A549 (cell line): ENCODE results near the gene UXS1. TPM values are rescaled to one million over a fixed set of nuclear protein-coding genes. Genes with fewer than 3 reads are reported as not detected.
"Not testable (repeated sequence)": the region's sequence is repeated elsewhere in the genome, so short reads cannot be mapped to it uniquely, and the experiment has no call there.

ENCODE experiments used
- ATAC-seq, 2 experiments: fragments of 200-7000 bp in 1 of 2; fragments of >200 bp in 1 of 2; cut with Nextera tagmentation in 1 of 2; cut with Tn5 transposase in 1 of 2; 3 replicates each; pipeline versions ENCODE4 v1.8.0 to v1.9.1; 2018 to 2020; ENCODE audit warnings: mild to moderate bottlenecking in 1 of 2, moderate library complexity in 1 of 2
- CTCF ChIA-PET: fragments of 300-600 bp; sonication (Branson Sonifier 250); formaldehyde crosslinking; extraction: SDS; loops from one replicate; lab custom pipeline; 2021; ENCODE audit warnings: antibody characterized with exemption, inconsistent platforms; lab: Yijun Ruan, JAX
- POLR2A ChIA-PET: fragments of 350-600 bp; formaldehyde crosslinking; extraction: SDS; loops from one replicate; lab custom pipeline; 2021; ENCODE audit warnings: antibody characterized with exemption, inconsistent platforms; lab: Yijun Ruan, JAX
- DNase-seq, 2 experiments: peaks; one replicate each; pipeline versions ENCODE4 v3.0.0 to v3.0.0-alpha.2; 2011 to 2016; ENCODE audit warnings: low read depth in 1 of 2, low spot score in 1 of 2
- FAIRE-seq: peaks from 2 replicates; lab custom pipeline; 2011; peaks lifted over from hg19 to GRCh38; lab: Jason Lieb, UNC
- H3K27ac ChIP-seq, 2 experiments: fragments of >200 bp; sonication (Bioruptor Twin); formaldehyde crosslinking; 3 replicates each; pipeline ENCODE4 v1.5.1; 2016 to 2017
- H3K4me1 ChIP-seq: fragments of >200 bp; sonication (Bioruptor Twin); formaldehyde crosslinking; 3 replicates; pipeline ENCODE4 v1.6.1; 2016
- H3K4me2 ChIP-seq: fragments of >200 bp; sonication (Bioruptor Twin); formaldehyde crosslinking; 3 replicates; pipeline ENCODE4 v1.6.1; 2016
- H3K4me3 ChIP-seq: fragments of >200 bp; sonication (Bioruptor Twin); formaldehyde crosslinking; 3 replicates; pipeline ENCODE4 v1.5.1; 2016
- H3K9me3 ChIP-seq: fragments of >200 bp; sonication (Bioruptor Twin); formaldehyde crosslinking; 3 replicates; pipeline ENCODE4 v1.6.1; 2016
- BHLHE40 ChIP-seq: IDR thresholded peaks from 2 replicates; pipeline ENCODE4 v1.6.1; 2012; ENCODE audit warnings: low read depth, low read length, inconsistent platforms
- CEBPB ChIP-seq, 2 experiments: fragments of >200 bp in 1 of 2; sonication (Bioruptor Twin) in 1 of 2; formaldehyde crosslinking in 1 of 2; IDR thresholded peaks; 2 replicates each; pipeline ENCODE4 v1.6.1; 2012 to 2016
- CHD2 ChIP-seq: fragments of 150-350 bp; IDR thresholded peaks from 2 replicates; pipeline ENCODE4 v1.6.1; 2014; ENCODE audit warnings: low read length; ENCODE audit not compliant: partially characterized antibody
- EHF ChIP-seq: fragments of 250-450 bp; sonication (Bioruptor Pico); IDR thresholded peaks from 2 replicates; pipeline ENCODE4 v1.5.0; 2020; ENCODE audit warnings: mild to moderate bottlenecking
- EP300 ChIP-seq, 2 experiments: fragments of >200 bp; sonication (Bioruptor Twin); formaldehyde crosslinking; IDR thresholded peaks; 2 replicates in 1 of 2; 3 replicates in 1 of 2; pipeline ENCODE4 v1.6.1; 2016 to 2017
- FOSL2 ChIP-seq, 2 experiments: fragments of 450-650 bp in 1 of 2; fragments of >200 bp in 1 of 2; sonication (Bioruptor Twin) in 1 of 2; formaldehyde crosslinking; IDR thresholded peaks; 2 replicates each; pipeline versions ENCODE4 v1.5.0 to v1.6.1; 2016 to 2020; ENCODE audit warnings: mild to moderate bottlenecking in 1 of 2, moderate library complexity in 1 of 2
- FOXS1 ChIP-seq: fragments of 250-450 bp; sonication (Bioruptor Pico); IDR thresholded peaks from 2 replicates; pipeline ENCODE4 v1.5.0; 2020; ENCODE audit warnings: mild to moderate bottlenecking, moderate library complexity
- HOXA7 ChIP-seq: fragments of 250-450 bp; sonication (Bioruptor Pico); IDR thresholded peaks from 2 replicates; pipeline ENCODE4 v1.5.0; 2020; ENCODE audit warnings: mild to moderate bottlenecking, moderate library complexity
- HOXB5 ChIP-seq: fragments of 250-450 bp; sonication (Bioruptor Pico); IDR thresholded peaks from 2 replicates; pipeline ENCODE4 v1.5.0; 2020; ENCODE audit warnings: mild to moderate bottlenecking, moderate library complexity
- JUNB ChIP-seq: fragments of >200 bp; sonication (Bioruptor Twin); formaldehyde crosslinking; IDR thresholded peaks from 2 replicates; pipeline ENCODE4 v1.6.1; 2016
- MAFK ChIP-seq: fragments of 450-650 bp; IDR thresholded peaks from 2 replicates; pipeline ENCODE4 v1.6.1; 2014; ENCODE audit not compliant: partially characterized antibody
- NFE2L2 ChIP-seq: fragments of 150-350 bp; conservative IDR thresholded peaks from 2 replicates; pipeline ENCODE4 v1.6.1; 2014; ENCODE audit warnings: low read length
- NR3C1 ChIP-seq: fragments of >200 bp; sonication (Bioruptor Twin); formaldehyde crosslinking; IDR thresholded peaks from 3 replicates; pipeline ENCODE4 v1.6.1; 2017
- PHF8 ChIP-seq: fragments of 200-600 bp; sonication (generic); IDR thresholded peaks from 2 replicates; pipeline ENCODE4 v1.6.1; 2016; ENCODE audit warnings: low read depth, mild to moderate bottlenecking, antibody characterized with exemption, moderate library complexity, borderline replicate concordance
- RARB ChIP-seq: fragments of 250-450 bp; sonication (Bioruptor Pico); IDR thresholded peaks from 2 replicates; pipeline ENCODE4 v1.8.0; 2021; ENCODE audit warnings: mild to moderate bottlenecking, moderate library complexity
- RFX5 ChIP-seq: fragments of 450-650 bp; IDR thresholded peaks from 2 replicates; pipeline ENCODE4 v1.7.1; 2014; ENCODE audit warnings: antibody characterized with exemption, mild to moderate bottlenecking, moderate library complexity
- RNF2 ChIP-seq: fragments of 200-600 bp; sonication (generic); IDR thresholded peaks from 2 replicates; pipeline ENCODE4 v1.6.1; 2016; ENCODE audit warnings: low read depth, mild to moderate bottlenecking, antibody characterized with exemption, moderate library complexity, borderline replicate concordance
- SMC3 ChIP-seq: fragments of >200 bp; sonication (Bioruptor Twin); formaldehyde crosslinking; IDR thresholded peaks from 3 replicates; pipeline ENCODE4 v1.6.1; 2018; ENCODE audit warnings: inconsistent platforms
- TFCP2L1 ChIP-seq: fragments of 250-450 bp; sonication (Bioruptor Pico); IDR thresholded peaks from 2 replicates; pipeline ENCODE4 v1.5.0; 2021; ENCODE audit warnings: mild to moderate bottlenecking
- TP53 ChIP-seq: fragments of 250-450 bp; sonication (Bioruptor Pico); IDR thresholded peaks from 2 replicates; pipeline ENCODE4 v1.5.0; 2021; ENCODE audit warnings: mild to moderate bottlenecking, moderate library complexity
- ZNF302 ChIP-seq: fragments of 250-450 bp; sonication (Bioruptor Pico); IDR thresholded peaks from 2 replicates; pipeline ENCODE4 v1.9.0; 2021; ENCODE audit warnings: inconsistent platforms, mild to moderate bottlenecking, moderate library complexity
- ZSCAN20 ChIP-seq: fragments of 250-450 bp; sonication (Bioruptor Pico); IDR thresholded peaks from 2 replicates; pipeline ENCODE4 v1.8.0; 2022; ENCODE audit warnings: mild to moderate bottlenecking, moderate library complexity
- WGBS: methylation state at CpG from one replicate; pipeline ENCODE4 v1.1.6; 2017; ENCODE audit errors: missing lambda C conversion rate; 5-methylcytosine and 5-hydroxymethylcytosine counted together
- polyA plus RNA-seq, 4 experiments: library from polyadenylated mRNA; depleted of rRNA in 3 of 4; stranded (reverse); fragments of >200 nt; fragmentation: RNase III in 1 of 4; extraction: RNeasy Plus Mini Kit Qiagen cat#74134 plus additional on column Dnase treatment in 1 of 4; gene quantifications; 2 replicates in 3 of 4; 3 replicates in 1 of 4; pipeline ENCODE4 v1.2.3, GENCODE V29; 2011 to 2017
- TF ChIP-seq, protein P1 (sequence below): IDR thresholded peaks from 2 replicates; pipeline ENCODE4 v1.6.1; 2012; ENCODE audit warnings: low read depth, borderline replicate concordance
- TF ChIP-seq, protein P2 (sequence below): fragments of 450-650 bp; IDR thresholded peaks from 2 replicates; pipeline ENCODE4 v1.6.1; 2014; ENCODE audit warnings: antibody characterized with exemption
- TF ChIP-seq, protein P3 (sequence below): fragments of 150-350 bp; IDR thresholded peaks from 2 replicates; pipeline ENCODE4 v1.6.1; 2014; ENCODE audit warnings: low read depth, mild to moderate bottlenecking, low read length
- TF ChIP-seq, protein P4 (sequence below): fragments of 250-450 bp; sonication (Bioruptor Pico); IDR thresholded peaks from 2 replicates; pipeline ENCODE4 v1.5.0; 2021; ENCODE audit warnings: mild to moderate bottlenecking, moderate library complexity, borderline replicate concordance
- TF ChIP-seq, protein P5 (sequence below): fragments of >200 bp; sonication (Bioruptor Twin); formaldehyde crosslinking; IDR thresholded peaks from 3 replicates; pipeline ENCODE4 v1.6.1; 2016

UXS1 gene
- polyA plus RNA-seq, 2 of the 4 experiments (the other 2 are of a cell fraction) = 50.5 to 53.2 TPM

DNA sequence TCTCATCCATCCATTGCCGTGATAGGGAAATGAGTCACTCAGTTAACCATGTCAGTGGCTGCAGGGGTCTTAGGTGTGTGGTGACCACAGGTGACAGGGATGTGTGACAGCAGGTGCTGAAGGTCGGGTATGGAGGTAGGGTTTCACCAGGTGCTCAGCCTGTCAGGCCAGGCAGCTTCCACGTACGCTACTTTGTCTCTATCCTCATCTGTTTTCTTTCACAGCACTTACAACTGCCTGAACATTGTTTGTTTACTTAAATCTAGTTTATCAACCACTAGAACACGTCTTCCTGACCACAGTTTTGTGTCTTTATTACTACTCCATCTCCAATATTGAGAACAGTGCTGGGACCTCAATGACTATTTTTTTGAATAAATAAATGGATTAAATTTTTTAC is 11.4 kb upstream of the UXS1 start:
- no peak for TF ChIP-seq TP53 (CRISPR knock-in tag)
- TF ChIP-seq, all 56 proteins: peak for 0
- Histone ChIP-seq H3K4me2 (no peak overlapping the region), H3K9me3 (peaks cover 21% of the 10 kb centered on the region; the same call in 2 of the 3 replicates), H3K4me3 (no peak overlapping the region), H3K4me1 (no peaks in the 10 kb centered on the region), H3K27ac (no peak overlapping the region)
- ATAC-seq (no peak), DNase-seq (no peak), FAIRE-seq (no peak)
- POLR2A ChIA-PET = no interaction called here
- WGBS = 32% methylated on average over 4 of the region's 5 CpGs
- CTCF ChIA-PET = no interaction called here

DNA sequence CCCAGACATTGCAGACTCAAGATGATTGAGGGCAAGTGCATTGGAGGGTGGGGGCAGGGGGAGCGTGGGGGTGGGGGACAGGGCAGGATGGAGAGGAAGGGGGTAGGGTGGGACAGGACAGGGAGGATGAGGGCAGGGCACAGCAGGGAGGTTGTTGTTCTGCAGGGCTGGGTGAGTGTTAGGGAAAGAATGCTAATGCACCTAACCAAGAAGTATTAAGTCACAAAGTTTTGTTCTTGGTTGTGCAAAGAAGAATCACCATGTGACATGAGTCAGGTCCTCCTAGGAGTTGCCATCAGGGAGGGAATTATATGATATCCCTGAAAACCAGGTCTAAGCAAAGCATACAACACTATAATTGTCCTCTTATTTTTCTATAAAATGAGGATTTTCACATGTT is 10.4 kb upstream of the UXS1 start:
- no CpG with 5 or more reads among the region's 1 CpG for WGBS
- H3K4me1 ChIP-seq, H3K27ac ChIP-seq, H3K4me3 ChIP-seq, DNase-seq, CTCF ChIA-PET, POLR2A ChIA-PET, H3K4me2 ChIP-seq, FAIRE-seq, ATAC-seq: not testable (repeated sequence)
- peaks cover 21% of the 10 kb centered on the region; the same call in 2 of the 3 replicates for H3K9me3 ChIP-seq

DNA sequence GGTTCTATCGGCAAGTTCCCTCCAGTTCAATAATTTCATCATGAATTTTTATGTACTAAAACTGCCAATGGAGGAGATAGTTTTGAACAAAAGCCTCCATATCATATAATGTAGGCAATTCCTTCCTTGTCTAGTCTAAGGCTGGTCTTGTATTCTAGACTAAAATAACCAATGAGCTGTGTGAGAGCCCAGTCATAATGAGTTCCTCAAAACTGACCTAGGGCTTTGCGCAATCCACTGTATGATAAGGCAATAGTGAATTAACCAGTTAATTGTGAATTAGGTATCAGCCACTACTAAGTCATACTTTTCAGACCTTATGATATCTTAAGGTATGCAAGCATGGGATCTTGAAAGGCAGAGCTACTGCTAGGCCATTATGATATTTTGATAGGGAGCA is 7.6 kb upstream of the UXS1 start:
- no peak for ATAC-seq
- Histone ChIP-seq H3K4me2 (no peak overlapping the region), H3K4me1 (no peaks in the 10 kb centered on the region), H3K4me3 (no peak overlapping the region), H3K27ac (no peak overlapping the region), H3K9me3 (peaks cover 6% of the 10 kb centered on the region; the same call in 1 of the 3 replicates)
- POLR2A ChIA-PET = no interaction called here
- TF ChIP-seq, protein P1, sequence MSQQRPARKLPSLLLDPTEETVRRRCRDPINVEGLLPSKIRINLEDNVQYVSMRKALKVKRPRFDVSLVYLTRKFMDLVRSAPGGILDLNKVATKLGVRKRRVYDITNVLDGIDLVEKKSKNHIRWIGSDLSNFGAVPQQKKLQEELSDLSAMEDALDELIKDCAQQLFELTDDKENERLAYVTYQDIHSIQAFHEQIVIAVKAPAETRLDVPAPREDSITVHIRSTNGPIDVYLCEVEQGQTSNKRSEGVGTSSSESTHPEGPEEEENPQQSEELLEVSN = no peak
- TF ChIP-seq, protein P2, sequence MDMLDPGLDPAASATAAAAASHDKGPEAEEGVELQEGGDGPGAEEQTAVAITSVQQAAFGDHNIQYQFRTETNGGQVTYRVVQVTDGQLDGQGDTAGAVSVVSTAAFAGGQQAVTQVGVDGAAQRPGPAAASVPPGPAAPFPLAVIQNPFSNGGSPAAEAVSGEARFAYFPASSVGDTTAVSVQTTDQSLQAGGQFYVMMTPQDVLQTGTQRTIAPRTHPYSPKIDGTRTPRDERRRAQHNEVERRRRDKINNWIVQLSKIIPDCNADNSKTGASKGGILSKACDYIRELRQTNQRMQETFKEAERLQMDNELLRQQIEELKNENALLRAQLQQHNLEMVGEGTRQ = no peak
- TF ChIP-seq FOXS1 = no peak
- TF ChIP-seq TFCP2L1 (CRISPR knock-in tag) = no peak
- TF ChIP-seq, protein P3, sequence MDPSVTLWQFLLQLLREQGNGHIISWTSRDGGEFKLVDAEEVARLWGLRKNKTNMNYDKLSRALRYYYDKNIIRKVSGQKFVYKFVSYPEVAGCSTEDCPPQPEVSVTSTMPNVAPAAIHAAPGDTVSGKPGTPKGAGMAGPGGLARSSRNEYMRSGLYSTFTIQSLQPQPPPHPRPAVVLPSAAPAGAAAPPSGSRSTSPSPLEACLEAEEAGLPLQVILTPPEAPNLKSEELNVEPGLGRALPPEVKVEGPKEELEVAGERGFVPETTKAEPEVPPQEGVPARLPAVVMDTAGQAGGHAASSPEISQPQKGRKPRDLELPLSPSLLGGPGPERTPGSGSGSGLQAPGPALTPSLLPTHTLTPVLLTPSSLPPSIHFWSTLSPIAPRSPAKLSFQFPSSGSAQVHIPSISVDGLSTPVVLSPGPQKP = no peak
- no peak for TF ChIP-seq PHF8
- TF ChIP-seq FOSL2 (IDR thresholded peaks at IDR 0.05) = no peak
- TF ChIP-seq FOSL2 (CRISPR knock-in tag; IDR thresholded peaks at IDR 0.05) = no peak
- TF ChIP-seq SMC3 = no peak
- no peak for TF ChIP-seq NR3C1
- TF ChIP-seq MAFK = no peak
- TF ChIP-seq, protein P4, sequence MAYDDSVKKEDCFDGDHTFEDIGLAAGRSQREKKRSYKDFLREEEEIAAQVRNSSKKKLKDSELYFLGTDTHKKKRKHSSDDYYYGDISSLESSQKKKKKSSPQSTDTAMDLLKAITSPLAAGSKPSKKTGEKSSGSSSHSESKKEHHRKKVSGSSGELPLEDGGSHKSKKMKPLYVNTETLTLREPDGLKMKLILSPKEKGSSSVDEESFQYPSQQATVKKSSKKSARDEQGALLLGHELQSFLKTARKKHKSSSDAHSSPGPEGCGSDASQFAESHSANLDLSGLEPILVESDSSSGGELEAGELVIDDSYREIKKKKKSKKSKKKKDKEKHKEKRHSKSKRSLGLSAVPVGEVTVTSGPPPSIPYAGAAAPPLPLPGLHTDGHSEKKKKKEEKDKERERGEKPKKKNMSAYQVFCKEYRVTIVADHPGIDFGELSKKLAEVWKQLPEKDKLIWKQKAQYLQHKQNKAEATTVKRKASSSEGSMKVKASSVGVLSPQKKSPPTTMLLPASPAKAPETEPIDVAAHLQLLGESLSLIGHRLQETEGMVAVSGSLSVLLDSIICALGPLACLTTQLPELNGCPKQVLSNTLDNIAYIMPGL = no peak
- no peak for TF ChIP-seq HOXA7 (CRISPR knock-in tag)
- no peak for TF ChIP-seq RFX5
- CTCF ChIA-PET = no interaction called here
- FAIRE-seq = no peak
- WGBS = 49% methylated on average over 2 of the region's 2 CpGs
- DNase-seq = no peak

DNA sequence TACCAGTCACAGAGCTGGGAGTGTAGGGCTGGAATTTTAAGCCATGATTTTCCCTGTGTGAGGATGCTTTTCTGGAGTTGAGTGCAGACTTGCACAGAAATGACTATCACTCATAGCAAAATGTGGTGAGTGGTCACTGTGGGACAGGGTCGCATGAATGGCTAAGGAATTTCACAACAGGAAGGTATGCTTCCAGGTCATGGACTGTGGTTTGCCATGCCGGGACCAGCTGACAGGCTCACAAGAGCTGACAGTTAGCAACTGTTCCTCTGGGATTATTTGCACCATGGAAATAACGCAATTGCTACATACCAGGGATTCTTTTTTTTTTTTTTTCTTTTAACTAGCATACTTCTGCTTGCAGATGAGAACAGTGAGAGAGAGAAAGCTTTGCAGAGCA is 3.8 kb upstream of the UXS1 start:
- Histone ChIP-seq H3K4me3 (no peak overlapping the region), H3K4me2 (no peak overlapping the region), H3K27ac (no peak overlapping the region), H3K9me3 (no peaks in the 10 kb centered on the region), H3K4me1 (peaks cover under 1% of the 10 kb centered on the region; the same call in 1 of the 3 replicates)
- CTCF ChIA-PET = interaction anchor here (1.3 kb wide), 1 partner anchor 93 kb away, joined by 4 read pairs; no protein-coding TSS in a partner anchor
- no peak for TF ChIP-seq FOXS1
- TF ChIP-seq ZNF302 (CRISPR knock-in tag) = no peak
- no peak for TF ChIP-seq CHD2
- no peak for TF ChIP-seq JUNB
- no peak for TF ChIP-seq ZSCAN20 (CRISPR knock-in tag)
- no peak for TF ChIP-seq HOXB5 (CRISPR knock-in tag)
- no peak for TF ChIP-seq NFE2L2
- TF ChIP-seq, protein P5, sequence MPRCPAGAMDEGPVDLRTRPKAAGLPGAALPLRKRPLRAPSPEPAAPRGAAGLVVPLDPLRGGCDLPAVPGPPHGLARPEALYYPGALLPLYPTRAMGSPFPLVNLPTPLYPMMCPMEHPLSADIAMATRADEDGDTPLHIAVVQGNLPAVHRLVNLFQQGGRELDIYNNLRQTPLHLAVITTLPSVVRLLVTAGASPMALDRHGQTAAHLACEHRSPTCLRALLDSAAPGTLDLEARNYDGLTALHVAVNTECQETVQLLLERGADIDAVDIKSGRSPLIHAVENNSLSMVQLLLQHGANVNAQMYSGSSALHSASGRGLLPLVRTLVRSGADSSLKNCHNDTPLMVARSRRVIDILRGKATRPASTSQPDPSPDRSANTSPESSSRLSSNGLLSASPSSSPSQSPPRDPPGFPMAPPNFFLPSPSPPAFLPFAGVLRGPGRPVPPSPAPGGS = no peak
- TF ChIP-seq RNF2 = no peak
- TF ChIP-seq RARB (CRISPR knock-in tag) = no peak
- no peak for TF ChIP-seq HOXA7 (CRISPR knock-in tag)
- TF ChIP-seq BHLHE40 = no peak
- no peak for TF ChIP-seq EHF
- no peak for TF ChIP-seq EP300 (IDR thresholded peaks at IDR 0.05)
- TF ChIP-seq RFX5 = no peak
- TF ChIP-seq CEBPB (IDR thresholded peaks at IDR 0.05) = no peak
- 27% methylated on average over 3 of the region's 3 CpGs for WGBS
- DNase-seq (no peak), ATAC-seq (no peak), FAIRE-seq (no peak)
- POLR2A ChIA-PET = no interaction called here
